A673 (cell line): Measurements from ENCODE around the gene TIMD4. TPM values are rescaled to one million over a fixed set of nuclear protein-coding genes. Genes with fewer than 3 reads are reported as not detected.
"Not testable (repeated sequence)": the region's sequence is repeated elsewhere in the genome, so short reads cannot be mapped to it uniquely, and the experiment has no call there.

Experiments
- BruUV-seq: library from RNA; stranded (reverse); fragments of 400-500 nt; replicated peaks from 2 replicates; lab custom pipeline; 2021; lab: Mats Ljungman, UMichigan
- CTCF ChIA-PET: fragments of 300-600 bp; sonication (Branson Sonifier 250); formaldehyde crosslinking; loops from one replicate; lab custom pipeline; 2022; ENCODE audit warnings: antibody characterized with exemption; lab: Charles Lee
- POLR2A ChIA-PET: fragments of 300-600 bp; sonication (Branson Sonifier 250); formaldehyde crosslinking; loops from one replicate; lab custom pipeline; 2022; ENCODE audit warnings: antibody characterized with exemption; ENCODE audit not compliant: low non-redundant PET; lab: Charles Lee
- DNase-seq: peaks from one replicate; pipeline ENCODE4 v3.0.0-alpha.2; 2015; ENCODE audit warnings: low spot score
- H3K27ac ChIP-seq: fragments of 200-600 bp; sonication (generic); 2 replicates; pipeline ENCODE4 v1.5.1; 2016; ENCODE audit warnings: mixed run types, low read depth, mild to moderate bottlenecking, mixed read lengths, antibody characterized with exemption, low read length; ENCODE audit not compliant: poor library complexity, severe bottlenecking
- H3K27me3 ChIP-seq: fragments of 200-600 bp; sonication (generic); replicated peaks from 2 replicates; pipeline ENCODE4 v1.6.1; 2017; ENCODE audit warnings: mixed run types, low read depth, mild to moderate bottlenecking, mixed read lengths, antibody characterized with exemption, low read length; ENCODE audit not compliant: insufficient read depth, poor library complexity
- H3K36me3 ChIP-seq: fragments of 200-600 bp; sonication (generic); 2 replicates; pipeline ENCODE4 v1.6.1; 2016; ENCODE audit warnings: mixed run types, mild to moderate bottlenecking, mixed read lengths, antibody characterized with exemption, low read length; ENCODE audit not compliant: insufficient read depth, poor library complexity, severe bottlenecking
- H3K4me1 ChIP-seq: fragments of 200-600 bp; sonication (generic); 2 replicates; pipeline ENCODE4 v1.6.1; 2017; ENCODE audit warnings: mixed run types, mild to moderate bottlenecking, mixed read lengths, antibody characterized with exemption, low read length; ENCODE audit not compliant: insufficient read depth, poor library complexity, severe bottlenecking
- H3K4me3 ChIP-seq: fragments of 200-600 bp; sonication (generic); 2 replicates; pipeline ENCODE4 v1.5.1; 2016; ENCODE audit warnings: low read depth, mixed run types, mild to moderate bottlenecking, mixed read lengths, low read length; ENCODE audit not compliant: poor library complexity, severe bottlenecking
- H3K9me3 ChIP-seq: fragments of 200-600 bp; sonication (generic); 2 replicates; pipeline ENCODE4 v1.6.1; 2016; ENCODE audit warnings: mixed run types, low read depth, mild to moderate bottlenecking, mixed read lengths, antibody characterized with exemption, low read length; ENCODE audit not compliant: poor library complexity, severe bottlenecking
- EZH2 ChIP-seq: fragments of 200-600 bp; sonication (generic); IDR thresholded peaks from 2 replicates; pipeline ENCODE4 v1.6.1; 2017; ENCODE audit warnings: borderline replicate concordance, low read depth, mild to moderate bottlenecking, mixed read lengths, antibody characterized with exemption, low read length; ENCODE audit not compliant: poor library complexity, severe bottlenecking
- intact Hi-C: fragments of 100-400 bp; cut with micrococcal nuclease; formaldehyde crosslinking; loops from one replicate; pipeline ENCODE4 v1.10.0; 2022; ENCODE audit not compliant: unreplicated experiment
- total RNA-seq: library from RNA; stranded (reverse); gene quantifications from 2 replicates; pipeline ENCODE4 v1.2.3, GENCODE V29; 2021
- TF ChIP-seq, protein P1 (sequence below): fragments of 300-800, 200-600 bp; sonication (generic); conservative IDR thresholded peaks from 2 replicates; pipeline ENCODE4 v1.5.1; 2017; ENCODE audit warnings: low read depth, mild to moderate bottlenecking, antibody characterized with exemption, low read length, moderate library complexity, mixed read lengths

TIMD4 gene
- total RNA-seq, 1 experiment from 2014 or later: not detected

DNA sequence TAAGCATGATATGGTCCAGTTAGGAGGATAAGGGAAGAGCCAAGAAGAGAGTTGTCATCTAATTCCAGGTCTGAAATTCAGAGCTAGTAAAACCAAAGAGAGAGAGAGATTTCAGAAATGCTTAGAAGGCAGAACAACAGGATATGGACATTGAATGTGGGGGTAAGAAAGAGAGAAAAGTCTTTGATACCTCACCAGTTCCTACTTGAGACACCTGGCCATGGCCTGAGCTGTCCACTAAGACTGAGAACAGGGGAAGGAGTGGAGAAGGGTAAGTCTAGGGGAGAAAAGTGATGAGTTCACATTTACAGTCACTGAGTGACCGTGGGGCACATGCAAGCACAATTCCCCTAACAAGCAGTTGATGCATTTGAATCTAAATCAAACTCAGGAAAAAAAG is 35.5 kb downstream of the TIMD4 start:
- H3K27ac ChIP-seq: no peak overlapping the region
- TF ChIP-seq EZH2: no peak
- TF ChIP-seq, protein P1, sequence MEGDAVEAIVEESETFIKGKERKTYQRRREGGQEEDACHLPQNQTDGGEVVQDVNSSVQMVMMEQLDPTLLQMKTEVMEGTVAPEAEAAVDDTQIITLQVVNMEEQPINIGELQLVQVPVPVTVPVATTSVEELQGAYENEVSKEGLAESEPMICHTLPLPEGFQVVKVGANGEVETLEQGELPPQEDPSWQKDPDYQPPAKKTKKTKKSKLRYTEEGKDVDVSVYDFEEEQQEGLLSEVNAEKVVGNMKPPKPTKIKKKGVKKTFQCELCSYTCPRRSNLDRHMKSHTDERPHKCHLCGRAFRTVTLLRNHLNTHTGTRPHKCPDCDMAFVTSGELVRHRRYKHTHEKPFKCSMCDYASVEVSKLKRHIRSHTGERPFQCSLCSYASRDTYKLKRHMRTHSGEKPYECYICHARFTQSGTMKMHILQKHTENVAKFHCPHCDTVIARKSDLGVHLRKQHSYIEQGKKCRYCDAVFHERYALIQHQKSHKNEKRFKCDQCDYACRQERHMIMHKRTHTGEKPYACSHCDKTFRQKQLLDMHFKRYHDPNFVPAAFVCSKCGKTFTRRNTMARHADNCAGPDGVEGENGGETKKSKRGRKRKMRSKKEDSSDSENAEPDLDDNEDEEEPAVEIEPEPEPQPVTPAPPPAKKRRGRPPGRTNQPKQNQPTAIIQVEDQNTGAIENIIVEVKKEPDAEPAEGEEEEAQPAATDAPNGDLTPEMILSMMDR: no peak
- BruUV-seq: no TSS peak

DNA sequence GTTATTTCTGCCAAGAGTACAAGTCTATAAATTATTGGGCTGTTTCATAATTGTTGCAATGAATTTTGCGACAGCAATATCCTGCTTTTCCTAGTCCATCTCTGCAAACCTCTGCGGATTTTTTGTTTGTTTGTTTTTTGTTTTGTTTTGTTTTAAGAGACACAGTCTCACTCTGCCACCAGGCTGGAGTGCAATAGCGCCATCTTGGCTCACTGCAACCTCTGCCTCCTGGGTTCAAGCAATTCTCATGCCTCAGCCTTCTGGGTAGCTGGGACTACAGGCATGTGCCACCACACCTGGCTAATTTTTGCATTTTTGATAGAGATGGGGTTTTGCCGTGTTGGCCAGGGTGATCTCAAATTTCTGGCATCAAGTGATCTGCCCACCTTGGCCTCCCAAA is 37.3 kb downstream of the TIMD4 start:
- H3K4me3 ChIP-seq, H3K9me3 ChIP-seq, H3K27ac ChIP-seq, intact Hi-C loops, H3K36me3 ChIP-seq, DNase-seq, BruUV-seq, H3K4me1 ChIP-seq, POLR2A ChIA-PET, H3K27me3 ChIP-seq, CTCF ChIA-PET: not testable (repeated sequence)

More for the DNA sequence above, 35.5 kb downstream of the TIMD4 start:
- no peak for DNase-seq
- Histone ChIP-seq H3K4me3 (no peak overlapping the region), H3K36me3 (no peaks in the 10 kb centered on the region), H3K27me3 (no peaks in the 10 kb centered on the region), H3K9me3 (no peaks in the 10 kb centered on the region), H3K4me1 (no peaks in the 10 kb centered on the region)
- intact Hi-C loops: no loop called here
- ChIA-PET CTCF (no interaction called here), POLR2A (no interaction called here)

DNA sequence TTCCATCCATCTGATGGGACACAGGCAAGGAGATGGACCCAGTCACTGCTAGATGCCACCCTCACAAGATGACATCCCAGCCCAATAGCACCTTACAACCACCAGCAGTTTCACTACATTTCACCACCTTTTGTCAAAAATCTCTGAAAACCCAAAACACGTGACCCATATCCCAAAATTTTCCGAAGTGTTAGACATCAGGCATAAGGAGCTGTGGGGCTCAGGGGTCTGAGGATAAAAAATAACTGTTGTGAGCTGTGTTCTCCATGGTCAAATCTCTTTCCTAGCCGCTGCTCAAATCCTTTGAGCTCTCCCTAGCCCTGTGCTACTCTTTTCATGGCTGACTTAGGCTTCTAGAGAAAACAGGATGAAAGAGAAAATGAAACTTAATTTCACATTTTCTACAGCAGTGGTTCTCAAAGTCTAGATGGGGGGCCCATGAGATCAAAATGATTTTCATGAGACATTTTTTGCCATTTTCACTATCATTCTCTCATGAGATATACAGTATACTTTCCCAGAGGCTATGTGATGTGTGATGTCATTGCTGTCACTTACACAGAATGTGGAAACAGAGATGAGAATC is 40.7 kb downstream of the TIMD4 start:
- Histone ChIP-seq H3K27me3 (no peaks in the 10 kb centered on the region), H3K36me3 (no peaks in the 10 kb centered on the region), H3K9me3 (no peaks in the 10 kb centered on the region), H3K4me1 (no peaks in the 10 kb centered on the region), H3K27ac (no peak overlapping the region), H3K4me3 (no peak overlapping the region)
- no peak for DNase-seq
- intact Hi-C loops: no loop called here
- no TSS peak for BruUV-seq
- ChIA-PET CTCF (no interaction called here), POLR2A (no interaction called here)
- TF ChIP-seq EZH2: no peak
- TF ChIP-seq, protein P1: no peak

DNA sequence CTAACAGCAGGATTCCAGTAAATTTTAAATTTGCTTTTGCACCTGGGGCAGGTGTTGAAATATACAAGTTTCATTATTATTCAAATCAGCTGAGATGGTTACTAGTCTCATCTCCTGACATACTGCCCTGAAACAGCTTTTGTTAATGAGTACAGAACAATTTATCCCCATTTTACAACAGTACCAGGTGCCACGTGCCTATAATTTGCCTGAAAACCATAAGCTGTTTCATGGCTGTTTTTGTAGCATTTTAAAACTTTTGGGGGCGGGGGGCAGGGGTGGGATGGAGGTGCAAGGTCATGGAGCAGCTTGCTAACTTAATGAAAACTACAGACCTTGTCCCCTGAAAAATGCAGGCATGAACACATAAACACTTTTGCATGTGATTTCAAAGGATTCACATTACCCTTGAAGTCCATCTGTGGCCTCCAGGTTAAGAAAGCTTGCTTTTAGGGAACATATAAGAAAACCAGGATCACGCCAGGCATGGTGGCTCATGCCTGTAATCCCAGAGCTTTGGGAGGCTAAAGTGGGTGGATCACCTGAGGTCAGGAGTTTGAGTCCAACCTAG is 42.1 kb downstream of the TIMD4 start:
- Histone ChIP-seq H3K9me3 (no peaks in the 10 kb centered on the region), H3K4me3 (no peak overlapping the region), H3K36me3 (no peaks in the 10 kb centered on the region), H3K27me3 (no peaks in the 10 kb centered on the region), H3K27ac (no peak overlapping the region), H3K4me1 (no peaks in the 10 kb centered on the region)
- intact Hi-C loops: no loop called here
- ChIA-PET POLR2A (no interaction called here), CTCF (no interaction called here)
- no TSS peak for BruUV-seq
- TF ChIP-seq, protein P1: no peak
- TF ChIP-seq EZH2: no peak
- DNase-seq: no peak
